GM10248 (cell line): ENCODE results near the gene SLC1A2.

Source experiments
- CTCF ChIA-PET: fragments of 300-600 bp; sonication (Branson Sonifier 250); formaldehyde crosslinking; extraction: SDS; loops from one replicate; lab custom pipeline; 2021; ENCODE audit warnings: antibody characterized with exemption; lab: Yijun Ruan, JAX
- POLR2A ChIA-PET: fragments of 350-650 bp; sonication (Branson Sonifier 250); formaldehyde crosslinking; extraction: SDS; loops from one replicate; lab custom pipeline; 2020; ENCODE audit warnings: antibody characterized with exemption; lab: Yijun Ruan, JAX
- DNase-seq: peaks from one replicate; pipeline ENCODE4 v3.0.0; 2012; ENCODE audit errors: extremely low spot score
- TF ChIP-seq, protein P1 (sequence below): IDR thresholded peaks from 2 replicates; pipeline ENCODE4 v1.5.1; 2012; ENCODE audit warnings: mild to moderate bottlenecking, low read depth; ENCODE audit errors: extremely low read depth, missing control alignments, control extremely low read depth

SLC1A2 gene

DNA sequence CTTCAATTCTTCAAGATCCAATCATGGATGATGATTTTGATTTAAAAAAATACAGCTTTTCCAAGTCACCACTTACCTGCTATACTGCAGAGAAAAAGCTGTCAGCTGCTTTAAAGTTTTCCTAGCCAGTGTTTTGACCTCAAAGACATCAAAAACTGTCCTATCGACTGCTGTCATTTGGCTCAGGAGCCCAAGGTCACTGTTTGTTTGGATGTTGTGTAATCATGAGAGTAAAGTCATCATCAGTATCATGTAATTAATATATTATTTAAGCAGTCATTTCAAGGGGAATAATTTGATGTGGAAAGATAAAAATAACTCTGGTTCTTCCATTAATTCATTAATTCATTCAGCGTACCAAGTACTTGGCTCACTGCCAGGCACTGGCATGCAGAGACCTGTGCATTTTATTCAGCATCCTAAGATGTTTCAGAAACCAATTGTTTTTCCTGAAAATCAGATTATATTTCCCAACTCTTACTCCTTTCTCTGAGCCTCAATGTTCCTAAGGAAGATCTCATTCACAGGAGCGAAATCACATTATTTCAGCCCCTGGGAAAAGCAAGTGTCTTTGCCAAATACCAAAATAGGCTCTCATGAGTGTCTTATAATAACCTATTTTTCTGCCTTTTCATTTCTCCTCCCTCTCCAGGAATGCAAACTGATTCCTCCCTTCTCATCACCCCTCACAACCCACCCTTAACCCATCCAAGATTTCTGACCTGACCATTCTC, 59.9 kb downstream of the SLC1A2 start:
- no peak for DNase-seq
- CTCF ChIA-PET, result interaction anchor here (0.6 to 2.1 kb wide), 4 partner anchors 12 to 44 kb away, joined by 3 to 9 read pairs (median 3); no protein-coding TSS in a partner anchor
- POLR2A ChIA-PET, result no interaction called here
- TF ChIP-seq, protein P1, sequence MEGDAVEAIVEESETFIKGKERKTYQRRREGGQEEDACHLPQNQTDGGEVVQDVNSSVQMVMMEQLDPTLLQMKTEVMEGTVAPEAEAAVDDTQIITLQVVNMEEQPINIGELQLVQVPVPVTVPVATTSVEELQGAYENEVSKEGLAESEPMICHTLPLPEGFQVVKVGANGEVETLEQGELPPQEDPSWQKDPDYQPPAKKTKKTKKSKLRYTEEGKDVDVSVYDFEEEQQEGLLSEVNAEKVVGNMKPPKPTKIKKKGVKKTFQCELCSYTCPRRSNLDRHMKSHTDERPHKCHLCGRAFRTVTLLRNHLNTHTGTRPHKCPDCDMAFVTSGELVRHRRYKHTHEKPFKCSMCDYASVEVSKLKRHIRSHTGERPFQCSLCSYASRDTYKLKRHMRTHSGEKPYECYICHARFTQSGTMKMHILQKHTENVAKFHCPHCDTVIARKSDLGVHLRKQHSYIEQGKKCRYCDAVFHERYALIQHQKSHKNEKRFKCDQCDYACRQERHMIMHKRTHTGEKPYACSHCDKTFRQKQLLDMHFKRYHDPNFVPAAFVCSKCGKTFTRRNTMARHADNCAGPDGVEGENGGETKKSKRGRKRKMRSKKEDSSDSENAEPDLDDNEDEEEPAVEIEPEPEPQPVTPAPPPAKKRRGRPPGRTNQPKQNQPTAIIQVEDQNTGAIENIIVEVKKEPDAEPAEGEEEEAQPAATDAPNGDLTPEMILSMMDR, result no peak

DNA sequence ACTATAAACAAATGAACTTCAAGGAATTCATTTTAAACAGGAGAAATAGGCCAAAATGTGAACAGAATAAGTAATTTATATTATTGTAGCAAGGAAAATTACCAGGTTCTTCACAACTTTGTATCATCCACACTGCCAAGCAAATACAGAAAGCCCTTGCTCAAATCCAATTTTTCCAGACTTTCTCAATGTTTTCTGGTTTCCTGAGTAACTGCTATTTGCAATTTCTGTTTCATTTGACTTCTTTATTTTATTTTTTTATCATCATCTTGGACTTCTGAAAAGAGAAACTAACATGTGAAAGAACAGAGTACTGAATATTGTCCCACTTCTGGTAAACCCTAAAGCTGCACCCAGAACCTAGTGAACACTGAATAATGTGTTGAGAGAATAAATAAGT, 61.0 kb downstream of the SLC1A2 start:
- POLR2A ChIA-PET, result no interaction called here
- DNase-seq, result no peak
- CTCF ChIA-PET, result no interaction called here
- TF ChIP-seq, protein P1, result no peak

DNA sequence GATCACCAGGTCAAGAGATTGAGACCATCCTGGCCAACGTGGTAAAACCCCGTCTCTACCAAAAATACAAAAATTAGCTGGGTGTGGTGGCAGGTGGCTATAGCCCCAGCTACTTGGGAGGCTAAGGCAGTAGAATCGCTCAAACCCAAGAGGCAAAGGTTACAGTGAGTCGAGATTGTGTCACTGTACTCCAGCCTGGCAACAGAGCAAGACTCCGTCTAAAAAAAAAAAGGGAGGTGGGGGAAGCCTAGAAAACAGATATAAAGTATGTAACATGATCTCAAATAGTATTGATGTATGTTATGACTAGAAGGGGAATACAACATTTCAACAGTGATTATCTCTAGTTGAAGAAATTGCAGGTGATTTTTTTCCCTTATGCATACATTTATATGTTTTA, 61.4 kb downstream of the SLC1A2 start:
- POLR2A ChIA-PET, result no interaction called here
- no peak for DNase-seq
- TF ChIP-seq, protein P1, result no peak
- CTCF ChIA-PET, result no interaction called here

DNA sequence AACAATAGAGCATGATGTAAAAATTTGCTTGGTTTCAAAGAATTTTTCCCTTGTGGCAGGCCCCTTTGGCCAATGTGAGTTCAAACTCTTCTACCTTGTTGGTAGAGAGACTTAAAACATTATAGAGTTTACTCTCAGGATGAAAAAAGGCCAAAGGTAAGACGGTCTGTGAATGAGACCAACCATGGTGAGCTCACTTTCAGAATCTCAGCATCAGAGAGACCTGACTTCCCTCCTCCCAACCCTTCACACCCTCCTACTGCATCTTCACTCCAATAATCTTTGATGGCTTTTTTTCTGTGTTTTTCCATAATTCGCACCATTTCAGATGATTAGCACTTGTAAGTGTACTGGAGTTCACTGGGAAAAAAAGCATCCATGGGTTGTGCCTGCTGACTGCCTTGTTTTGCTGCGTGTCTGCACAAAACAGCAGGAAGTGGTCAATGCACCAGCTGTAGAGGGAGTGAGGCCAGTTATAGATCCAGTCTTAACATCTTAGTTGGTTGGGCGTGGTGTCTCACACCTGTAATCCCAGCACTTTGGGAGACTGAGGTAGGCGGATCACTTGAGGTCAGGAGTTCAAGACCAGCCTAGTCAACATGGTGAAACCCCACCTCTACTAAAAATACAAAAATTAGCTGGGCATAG, 64.1 kb downstream of the SLC1A2 start:
- TF ChIP-seq, protein P1, result no peak
- ChIA-PET POLR2A (no interaction called here), CTCF (interaction anchor here (0.8 to 1.4 kb wide), 2 partner anchors 9 to 11 kb away, joined by 3 to 5 read pairs; no protein-coding TSS in a partner anchor)
- DNase-seq, result no peak

DNA sequence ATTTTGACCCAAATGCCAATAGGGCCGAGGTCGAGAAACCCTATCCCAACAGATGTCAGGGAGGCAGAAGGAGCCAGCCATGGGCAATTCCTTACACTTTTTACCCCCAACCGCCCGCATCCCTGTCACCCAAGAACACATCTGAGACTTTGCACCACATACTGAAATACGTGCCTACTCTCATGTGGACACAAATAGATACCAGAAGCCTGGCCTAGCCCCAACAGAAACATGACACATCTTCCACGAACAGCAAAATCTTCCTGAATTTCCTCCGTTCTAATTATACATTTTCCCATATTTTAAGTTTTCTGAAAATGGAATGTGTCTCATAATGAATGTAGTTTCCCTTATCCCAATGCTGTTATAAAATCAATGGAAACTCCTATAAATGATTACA, 64.7 kb downstream of the SLC1A2 start:
- CTCF ChIA-PET, result interaction anchor here (1.4 kb wide), 1 partner anchor 12 kb away, joined by 5 read pairs; no protein-coding TSS in a partner anchor
- no peak for DNase-seq
- POLR2A ChIA-PET, result no interaction called here
- TF ChIP-seq, protein P1, result no peak

DNA sequence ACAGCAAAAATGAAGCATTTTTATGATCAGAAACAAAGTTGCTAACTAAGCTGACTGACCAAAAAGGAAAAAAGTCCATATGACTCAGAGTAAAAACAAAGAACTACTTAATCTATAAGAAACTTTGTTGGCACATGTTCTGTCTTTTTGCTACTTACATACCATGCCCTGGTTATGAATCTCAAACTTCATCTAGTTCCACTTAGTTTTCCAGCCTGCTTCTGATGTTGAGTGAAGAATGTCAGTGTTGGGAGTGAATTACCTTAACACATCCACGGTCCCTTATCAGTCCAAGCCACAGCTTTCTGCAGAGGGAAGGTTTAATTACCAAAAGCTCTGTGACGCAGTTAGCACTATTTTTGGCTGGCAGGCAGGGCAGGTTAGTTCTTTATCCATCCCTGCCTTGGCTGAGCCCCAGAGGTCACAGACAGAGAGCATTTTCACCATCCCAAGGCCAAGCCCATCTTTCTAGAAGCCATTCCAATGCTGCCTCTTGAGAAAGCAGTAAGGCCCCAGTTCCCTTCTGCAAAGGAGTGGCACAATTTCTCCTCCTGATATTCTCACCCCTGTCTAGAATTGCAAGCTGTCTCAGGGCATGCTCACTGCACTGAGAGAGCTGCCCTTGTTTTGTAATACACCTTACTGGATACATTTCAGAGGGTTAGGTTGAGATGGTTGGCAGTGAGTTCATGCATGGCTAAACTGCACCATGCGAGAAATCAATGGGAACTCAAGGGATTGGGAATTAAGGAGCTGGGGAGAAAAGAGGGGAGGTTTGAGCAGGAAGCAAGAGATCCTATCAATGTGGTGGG, 67.1 kb downstream of the SLC1A2 start:
- TF ChIP-seq, protein P1, result no peak
- POLR2A ChIA-PET, result no interaction called here
- no peak for DNase-seq
- CTCF ChIA-PET, result interaction anchor here (1.0 to 2.2 kb wide), 4 partner anchors 10 to 397 kb away, joined by 3 to 5 read pairs (median 4); no protein-coding TSS in a partner anchor
